GM23338 (cell line): ENCODE data around the gene UBL7. TPM values are rescaled to one million over a fixed set of nuclear protein-coding genes. Genes with fewer than 3 reads are reported as not detected.
A peak's percentile ranks its signal among the peaks of the same experiment; 100 is the strongest.

Source experiments
- ATAC-seq: fragments of 200-7000 bp; cut with Tn5 transposase; 3 replicates; pipeline ENCODE4 v1.9.1; 2020
- DNase-seq: peaks from one replicate; pipeline ENCODE4 v3.0.0-alpha.2; 2015; ENCODE audit warnings: low spot score
- H2AFZ ChIP-seq: fragments of 200-600 bp; sonication (generic); 2 replicates; pipeline ENCODE4 v1.8.0; 2016; ENCODE audit warnings: antibody characterized with exemption, mild to moderate bottlenecking, moderate library complexity
- H3F3A ChIP-seq: fragments of 200-600 bp; sonication (generic); replicated peaks from 2 replicates; pipeline ENCODE4 v1.8.0; 2017; ENCODE audit warnings: antibody characterized with exemption, mixed run types, low read depth
- H3K27ac ChIP-seq: fragments of 200-600 bp; sonication (generic); 2 replicates; pipeline ENCODE4 v1.6.1; 2016; ENCODE audit warnings: low read depth
- H3K27me3 ChIP-seq: fragments of 200-600 bp; sonication (generic); 2 replicates; pipeline ENCODE4 v1.8.0; 2016; ENCODE audit warnings: mild to moderate bottlenecking, mixed run types, moderate library complexity; ENCODE audit not compliant: insufficient read depth
- H3K36me3 ChIP-seq: fragments of 200-600 bp; sonication (generic); 2 replicates; pipeline ENCODE4 v1.8.0; 2016; ENCODE audit warnings: mild to moderate bottlenecking; ENCODE audit not compliant: insufficient read depth
- H3K4me1 ChIP-seq: fragments of 200-600 bp; sonication (generic); 2 replicates; pipeline ENCODE4 v1.8.0; 2016; ENCODE audit warnings: mild to moderate bottlenecking, moderate library complexity; ENCODE audit not compliant: insufficient read depth
- H3K4me2 ChIP-seq: fragments of 200-600 bp; sonication (generic); 2 replicates; pipeline ENCODE4 v1.7.1; 2017; ENCODE audit warnings: mixed run types
- H3K4me3 ChIP-seq: fragments of 200-600 bp; sonication (generic); 2 replicates; pipeline ENCODE4 v1.6.1; 2016; ENCODE audit warnings: mixed run types
- H3K79me2 ChIP-seq: fragments of 200-600 bp; sonication (generic); replicated peaks from 2 replicates; pipeline ENCODE4 v1.8.0; 2017; ENCODE audit warnings: mild to moderate bottlenecking; ENCODE audit not compliant: insufficient read depth
- H3K9me2 ChIP-seq: fragments of 200-600 bp; sonication (generic); 2 replicates; pipeline ENCODE4 v1.8.0; 2017; ENCODE audit not compliant: insufficient read depth
- H4K20me1 ChIP-seq: fragments of 200-600 bp; sonication (generic); replicated peaks from 2 replicates; pipeline ENCODE4 v1.8.0; 2017; ENCODE audit warnings: mild to moderate bottlenecking; ENCODE audit not compliant: insufficient read depth
- H3K27ac Mint-ChIP-seq: 2 replicates; pipeline ENCODE4 v1.8.0; 2020; ENCODE audit warnings: inconsistent platforms, mild to moderate bottlenecking, moderate library complexity, mixed read lengths
- H3K27me3 Mint-ChIP-seq: 3 replicates; pipeline ENCODE4 v1.8.0; 2022; ENCODE audit warnings: low read depth, mild to moderate bottlenecking, moderate library complexity, mixed read lengths, inconsistent platforms; ENCODE audit not compliant: insufficient read depth, poor library complexity
- H3K36me3 Mint-ChIP-seq: 3 replicates; pipeline ENCODE4 v1.8.0; 2021; ENCODE audit warnings: low read depth, mild to moderate bottlenecking, inconsistent platforms, moderate library complexity, mixed read lengths
- H3K4me1 Mint-ChIP-seq: 3 replicates; pipeline ENCODE4 v1.8.0; 2020; ENCODE audit warnings: mild to moderate bottlenecking, inconsistent platforms, mixed read lengths
- H3K4me3 Mint-ChIP-seq: 3 replicates; pipeline ENCODE4 v1.8.0; 2021; ENCODE audit warnings: moderate library complexity, mild to moderate bottlenecking, inconsistent platforms, mixed read lengths
- H3K9me3 Mint-ChIP-seq: 3 replicates; pipeline ENCODE4 v1.8.0; 2020; ENCODE audit warnings: moderate library complexity, mild to moderate bottlenecking, inconsistent platforms, mixed read lengths
- CREB1 ChIP-seq: fragments of 250-450 bp; sonication (Bioruptor Pico); IDR thresholded peaks from 2 replicates; pipeline ENCODE4 v1.5.0; 2020; ENCODE audit warnings: low read depth, mild to moderate bottlenecking, moderate library complexity
- EZH2 ChIP-seq: fragments of 200-600 bp; sonication (generic); IDR thresholded peaks from one replicate; pipeline ENCODE4 v1.8.0; 2017; ENCODE audit warnings: antibody characterized with exemption, mild to moderate bottlenecking, low read depth; ENCODE audit not compliant: unreplicated experiment
- EZH2phosphoT487 ChIP-seq: fragments of 200-600 bp; sonication (generic); IDR thresholded peaks from one replicate; pipeline ENCODE4 v1.8.1; 2018; ENCODE audit warnings: antibody characterized with exemption; ENCODE audit not compliant: unreplicated experiment
- JUNB ChIP-seq: IDR thresholded peaks from one replicate; pipeline ENCODE4 v1.6.1; 2016; ENCODE audit warnings: antibody characterized with exemption; ENCODE audit not compliant: unreplicated experiment
- NANOG ChIP-seq: IDR thresholded peaks from 2 replicates; pipeline ENCODE4 v1.6.1; 2016; ENCODE audit warnings: antibody characterized with exemption, borderline replicate concordance
- POLR2AphosphoS5 ChIP-seq: IDR thresholded peaks from 2 replicates; pipeline ENCODE4 v1.6.1; 2016; ENCODE audit warnings: antibody characterized with exemption, low read depth
- REST ChIP-seq: IDR thresholded peaks from one replicate; pipeline ENCODE4 v1.6.1; 2018; ENCODE audit warnings: antibody characterized with exemption; ENCODE audit not compliant: unreplicated experiment
- STAT1 ChIP-seq: IDR thresholded peaks from one replicate; pipeline ENCODE4 v1.6.1; 2016; ENCODE audit warnings: antibody characterized with exemption; ENCODE audit not compliant: unreplicated experiment
- ZNF114 ChIP-seq: fragments of 250-450 bp; sonication (Bioruptor Pico); IDR thresholded peaks from 2 replicates; pipeline ENCODE4 v1.5.0; 2020; ENCODE audit warnings: mild to moderate bottlenecking, moderate library complexity
- ZNF331 ChIP-seq: fragments of 250-450 bp; sonication (Bioruptor Pico); IDR thresholded peaks from 2 replicates; pipeline ENCODE4 v1.5.0; 2020; ENCODE audit warnings: low read depth, mild to moderate bottlenecking, moderate library complexity
- ZNF462 ChIP-seq: fragments of 250-450 bp; sonication (Bioruptor Pico); IDR thresholded peaks from 2 replicates; pipeline ENCODE4 v1.5.0; 2020; ENCODE audit warnings: mild to moderate bottlenecking, moderate library complexity
- polyA plus RNA-seq: library from polyadenylated mRNA; unstranded; fragments of >200 nt; fragmentation: Nextera tagmentation; extraction: Ambion mirVana; gene quantifications from 2 replicates; pipeline ENCODE4 v1.2.1, GENCODE V29; 2016
- total RNA-seq: library from RNA; depleted of rRNA; stranded (reverse); fragments of >200 nt; shearing (Covaris generic); gene quantifications from 2 replicates; pipeline ENCODE4 v1.2.3, GENCODE V29; 2014
- TF ChIP-seq, protein P1 (sequence below), 2 experiments: fragments of 200-600 bp in 1 of 2; sonication (generic) in 1 of 2; conservative IDR thresholded peaks; 2 replicates each; pipeline versions ENCODE4 v1.5.1 to v1.6.1; 2016 to 2017; ENCODE audit warnings: antibody characterized with exemption in 2 of 2, low read depth in 2 of 2, mild to moderate bottlenecking in 2 of 2, moderate library complexity in 1 of 2
- TF ChIP-seq, protein P2 (sequence below): IDR thresholded peaks from 2 replicates; pipeline ENCODE4 v1.6.1; 2016; ENCODE audit warnings: antibody characterized with exemption

Gene UBL7
- total and polyA plus RNA-seq, 2 experiments from 2014 or later: 73.7 to 99.2 TPM

- TF ChIP-seq REST (no peak), EZH2phosphoT487 (no peak), EZH2 (no peak), STAT1 (no peak), ZNF331 (CRISPR knock-in tag) (no peak), POLR2AphosphoS5 (no peak), CREB1 (CRISPR knock-in tag) (no peak), ZNF462 (no peak), JUNB (no peak), ZNF114 (CRISPR knock-in tag) (no peak), NANOG (no peak)
- TF ChIP-seq, protein P1, sequence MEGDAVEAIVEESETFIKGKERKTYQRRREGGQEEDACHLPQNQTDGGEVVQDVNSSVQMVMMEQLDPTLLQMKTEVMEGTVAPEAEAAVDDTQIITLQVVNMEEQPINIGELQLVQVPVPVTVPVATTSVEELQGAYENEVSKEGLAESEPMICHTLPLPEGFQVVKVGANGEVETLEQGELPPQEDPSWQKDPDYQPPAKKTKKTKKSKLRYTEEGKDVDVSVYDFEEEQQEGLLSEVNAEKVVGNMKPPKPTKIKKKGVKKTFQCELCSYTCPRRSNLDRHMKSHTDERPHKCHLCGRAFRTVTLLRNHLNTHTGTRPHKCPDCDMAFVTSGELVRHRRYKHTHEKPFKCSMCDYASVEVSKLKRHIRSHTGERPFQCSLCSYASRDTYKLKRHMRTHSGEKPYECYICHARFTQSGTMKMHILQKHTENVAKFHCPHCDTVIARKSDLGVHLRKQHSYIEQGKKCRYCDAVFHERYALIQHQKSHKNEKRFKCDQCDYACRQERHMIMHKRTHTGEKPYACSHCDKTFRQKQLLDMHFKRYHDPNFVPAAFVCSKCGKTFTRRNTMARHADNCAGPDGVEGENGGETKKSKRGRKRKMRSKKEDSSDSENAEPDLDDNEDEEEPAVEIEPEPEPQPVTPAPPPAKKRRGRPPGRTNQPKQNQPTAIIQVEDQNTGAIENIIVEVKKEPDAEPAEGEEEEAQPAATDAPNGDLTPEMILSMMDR (conservative IDR thresholded peaks at IDR 0.05; ENCODE audit: low read depth in 2 of 2): no peak
- TF ChIP-seq, protein P2, sequence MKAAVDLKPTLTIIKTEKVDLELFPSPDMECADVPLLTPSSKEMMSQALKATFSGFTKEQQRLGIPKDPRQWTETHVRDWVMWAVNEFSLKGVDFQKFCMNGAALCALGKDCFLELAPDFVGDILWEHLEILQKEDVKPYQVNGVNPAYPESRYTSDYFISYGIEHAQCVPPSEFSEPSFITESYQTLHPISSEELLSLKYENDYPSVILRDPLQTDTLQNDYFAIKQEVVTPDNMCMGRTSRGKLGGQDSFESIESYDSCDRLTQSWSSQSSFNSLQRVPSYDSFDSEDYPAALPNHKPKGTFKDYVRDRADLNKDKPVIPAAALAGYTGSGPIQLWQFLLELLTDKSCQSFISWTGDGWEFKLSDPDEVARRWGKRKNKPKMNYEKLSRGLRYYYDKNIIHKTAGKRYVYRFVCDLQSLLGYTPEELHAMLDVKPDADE: no peak
- no peak overlapping the region for H3K4me2 ChIP-seq
- H3K9me2 ChIP-seq: no peaks in the 10 kb centered on the region
- no peak for ATAC-seq
- H3K27me3 Mint-ChIP-seq: peaks cover 28% of the 10 kb centered on the region
- no peaks in the 10 kb centered on the region for H3K9me3 Mint-ChIP-seq
- H2AFZ ChIP-seq: no peak overlapping the region
- H3K36me3 ChIP-seq: no peaks in the 10 kb centered on the region
- H4K20me1 ChIP-seq: peaks cover 8% of the 10 kb centered on the region
- no peak for DNase-seq
- H3K27ac ChIP-seq: no peak overlapping the region
- H3K4me3 Mint-ChIP-seq: peak overlapping the region; percentile 63; the same call in 1 of the 3 replicates
- peaks cover 10% of the 10 kb centered on the region for H3K27me3 ChIP-seq
- peaks cover 22% of the 10 kb centered on the region for H3K4me1 ChIP-seq
- H3K4me3 ChIP-seq: no peak overlapping the region
- H3K4me1 Mint-ChIP-seq: peaks cover 42% of the 10 kb centered on the region
- peaks cover 24% of the 10 kb centered on the region for H3K79me2 ChIP-seq
- no peak overlapping the region for H3K27ac Mint-ChIP-seq
- H3K36me3 Mint-ChIP-seq: no peaks in the 10 kb centered on the region; the same call in 2 of the 3 replicates
- H3F3A ChIP-seq: no peaks in the 10 kb centered on the region
Measured at GRCh38 chr15:74431645-74432044, 29.3 kb downstream of the UBL7 start.
